OCI-LY3 (cell line): ENCODE data around the gene HUNK.

Experiments
- EZH2phosphoT487 ChIP-seq: fragments of 200-600 bp; shearing (Covaris generic); IDR thresholded peaks from 2 replicates; pipeline ENCODE4 v1.6.1; 2018; ENCODE audit warnings: antibody characterized with exemption, mixed run types, low read depth
- TF ChIP-seq, protein P1 (sequence below): fragments of 200-600, 300-600 bp; sonication (generic); IDR thresholded peaks from 2 replicates; pipeline ENCODE4 v1.5.1; 2014; ENCODE audit warnings: antibody characterized with exemption, low read length, low read depth

DNA sequence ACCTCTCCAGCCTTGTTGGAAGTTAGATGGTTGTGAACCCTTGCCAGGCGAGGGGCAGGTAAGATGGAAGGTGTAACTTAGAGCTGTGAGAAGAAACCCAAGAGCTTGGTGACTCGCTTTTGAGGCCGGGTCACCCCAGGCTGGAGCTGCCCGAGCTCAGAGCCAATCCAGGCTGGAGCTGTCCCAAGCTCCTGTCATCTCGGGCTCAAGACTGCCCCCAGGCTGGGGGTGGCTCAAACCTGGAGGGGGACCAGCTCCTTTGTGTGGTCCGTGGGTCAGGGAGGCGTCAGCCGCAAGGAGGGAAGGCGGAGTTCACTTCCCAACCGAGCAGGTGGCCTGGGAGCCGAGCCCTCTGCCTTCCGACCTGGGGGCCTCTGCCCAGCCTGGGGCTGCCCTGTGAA lies 2.0 kb downstream of the HUNK start:
- TF ChIP-seq, protein P1, sequence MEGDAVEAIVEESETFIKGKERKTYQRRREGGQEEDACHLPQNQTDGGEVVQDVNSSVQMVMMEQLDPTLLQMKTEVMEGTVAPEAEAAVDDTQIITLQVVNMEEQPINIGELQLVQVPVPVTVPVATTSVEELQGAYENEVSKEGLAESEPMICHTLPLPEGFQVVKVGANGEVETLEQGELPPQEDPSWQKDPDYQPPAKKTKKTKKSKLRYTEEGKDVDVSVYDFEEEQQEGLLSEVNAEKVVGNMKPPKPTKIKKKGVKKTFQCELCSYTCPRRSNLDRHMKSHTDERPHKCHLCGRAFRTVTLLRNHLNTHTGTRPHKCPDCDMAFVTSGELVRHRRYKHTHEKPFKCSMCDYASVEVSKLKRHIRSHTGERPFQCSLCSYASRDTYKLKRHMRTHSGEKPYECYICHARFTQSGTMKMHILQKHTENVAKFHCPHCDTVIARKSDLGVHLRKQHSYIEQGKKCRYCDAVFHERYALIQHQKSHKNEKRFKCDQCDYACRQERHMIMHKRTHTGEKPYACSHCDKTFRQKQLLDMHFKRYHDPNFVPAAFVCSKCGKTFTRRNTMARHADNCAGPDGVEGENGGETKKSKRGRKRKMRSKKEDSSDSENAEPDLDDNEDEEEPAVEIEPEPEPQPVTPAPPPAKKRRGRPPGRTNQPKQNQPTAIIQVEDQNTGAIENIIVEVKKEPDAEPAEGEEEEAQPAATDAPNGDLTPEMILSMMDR = no peak
- TF ChIP-seq EZH2phosphoT487 = no peak
